ENCODE data around the gene VSTM2A. TPM values are rescaled to one million over a fixed set of nuclear protein-coding genes. Genes with fewer than 3 reads are reported as not detected.

VSTM2A gene
- total RNA-seq, 1 experiment from 2014 or later, result not detected

- Histone ChIP-seq H3K27ac (no peak overlapping the region), H3K9me3 (ENCODE audit: insufficient read depth, low read depth) (no peaks in the 10 kb centered on the region), H3K27me3 (ENCODE audit: insufficient read depth, low read depth) (no peaks in the 10 kb centered on the region), H3F3A (ENCODE audit: insufficient read depth, low read depth) (peaks cover 20% of the 10 kb centered on the region), H3K4me2 (no peak overlapping the region), H4K20me1 (ENCODE audit: insufficient read depth) (no peaks in the 10 kb centered on the region), H3K9me2 (ENCODE audit: insufficient read depth) (no peaks in the 10 kb centered on the region), H3K79me2 (ENCODE audit: low read depth) (no peaks in the 10 kb centered on the region), H3K36me3 (ENCODE audit: low read depth) (no peaks in the 10 kb centered on the region), H3K4me1 (replicated peaks; ENCODE audit: insufficient read depth) (peaks cover 44% of the 10 kb centered on the region), H2AFZ (no peak overlapping the region), H3K4me3 (no peak overlapping the region)
- TF ChIP-seq, protein P1, sequence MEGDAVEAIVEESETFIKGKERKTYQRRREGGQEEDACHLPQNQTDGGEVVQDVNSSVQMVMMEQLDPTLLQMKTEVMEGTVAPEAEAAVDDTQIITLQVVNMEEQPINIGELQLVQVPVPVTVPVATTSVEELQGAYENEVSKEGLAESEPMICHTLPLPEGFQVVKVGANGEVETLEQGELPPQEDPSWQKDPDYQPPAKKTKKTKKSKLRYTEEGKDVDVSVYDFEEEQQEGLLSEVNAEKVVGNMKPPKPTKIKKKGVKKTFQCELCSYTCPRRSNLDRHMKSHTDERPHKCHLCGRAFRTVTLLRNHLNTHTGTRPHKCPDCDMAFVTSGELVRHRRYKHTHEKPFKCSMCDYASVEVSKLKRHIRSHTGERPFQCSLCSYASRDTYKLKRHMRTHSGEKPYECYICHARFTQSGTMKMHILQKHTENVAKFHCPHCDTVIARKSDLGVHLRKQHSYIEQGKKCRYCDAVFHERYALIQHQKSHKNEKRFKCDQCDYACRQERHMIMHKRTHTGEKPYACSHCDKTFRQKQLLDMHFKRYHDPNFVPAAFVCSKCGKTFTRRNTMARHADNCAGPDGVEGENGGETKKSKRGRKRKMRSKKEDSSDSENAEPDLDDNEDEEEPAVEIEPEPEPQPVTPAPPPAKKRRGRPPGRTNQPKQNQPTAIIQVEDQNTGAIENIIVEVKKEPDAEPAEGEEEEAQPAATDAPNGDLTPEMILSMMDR (conservative IDR thresholded peaks at IDR 0.05), result no peak
- TF ChIP-seq EZH2 (IDR thresholded peaks at IDR 0.05; ENCODE audit: low read depth), result no peak
- POLR2A ChIA-PET (ENCODE audit: unreplicated experiment), result interaction anchor here (0.7 kb wide), 1 partner anchor 16 kb away, joined by 4 read pairs; no protein-coding TSS in a partner anchor
- CTCF ChIA-PET, result no interaction called here
- no TSS peak for BruUV-seq (replicated peaks)
- intact Hi-C loops (cut with micrococcal nuclease; ENCODE audit: unreplicated experiment), result no loop called here
- DNase-seq, result no peak
Observed at GRCh38 chr7:54563329-54563916, 21.2 kb downstream of the VSTM2A start.

GRCh38 chr7:54565432-54565831 is 23.3 kb downstream of the VSTM2A start:
- H3K27ac ChIP-seq, result no peak overlapping the region
- no peak for DNase-seq
- no peak overlapping the region for H3K4me3 ChIP-seq
- no TSS peak for BruUV-seq (replicated peaks)
- no peaks in the 10 kb centered on the region for H3K27me3 ChIP-seq (ENCODE audit: insufficient read depth, low read depth)
- no peaks in the 10 kb centered on the region for H4K20me1 ChIP-seq (ENCODE audit: insufficient read depth)
- H2AFZ ChIP-seq, result no peak overlapping the region
- no peaks in the 10 kb centered on the region for H3K9me2 ChIP-seq (ENCODE audit: insufficient read depth)
- H3K4me2 ChIP-seq, result no peak overlapping the region
- no peaks in the 10 kb centered on the region for H3K36me3 ChIP-seq (ENCODE audit: low read depth)
- ChIA-PET POLR2A (ENCODE audit: unreplicated experiment) (no interaction called here), CTCF (no interaction called here)
- H3K9me3 ChIP-seq (ENCODE audit: insufficient read depth, low read depth), result no peaks in the 10 kb centered on the region
- H3F3A ChIP-seq (ENCODE audit: insufficient read depth, low read depth), result peaks cover 8% of the 10 kb centered on the region
- intact Hi-C loops (cut with micrococcal nuclease; ENCODE audit: unreplicated experiment), result no loop called here
- no peaks in the 10 kb centered on the region for H3K79me2 ChIP-seq (ENCODE audit: low read depth)
- TF ChIP-seq EZH2 (IDR thresholded peaks at IDR 0.05; ENCODE audit: low read depth), result no peak
- TF ChIP-seq, protein P1 (conservative IDR thresholded peaks at IDR 0.05), result no peak
- peaks cover 24% of the 10 kb centered on the region for H3K4me1 ChIP-seq (replicated peaks; ENCODE audit: insufficient read depth)

GRCh38 chr7:54581511-54581910 is 39.3 kb downstream of the VSTM2A start:
- DNase-seq, result no peak
- Histone ChIP-seq H3K27ac (no peak overlapping the region), H2AFZ (no peak overlapping the region), H3F3A (ENCODE audit: insufficient read depth, low read depth) (no peaks in the 10 kb centered on the region; the same call in 1 of the 2 replicates), H3K36me3 (ENCODE audit: low read depth) (no peaks in the 10 kb centered on the region), H3K4me1 (replicated peaks; ENCODE audit: insufficient read depth) (no peaks in the 10 kb centered on the region), H3K79me2 (ENCODE audit: low read depth) (no peaks in the 10 kb centered on the region), H3K4me3 (no peak overlapping the region), H3K27me3 (ENCODE audit: insufficient read depth, low read depth) (no peaks in the 10 kb centered on the region), H4K20me1 (ENCODE audit: insufficient read depth) (no peaks in the 10 kb centered on the region), H3K9me3 (ENCODE audit: insufficient read depth, low read depth) (no peaks in the 10 kb centered on the region), H3K9me2 (ENCODE audit: insufficient read depth) (peaks cover 13% of the 10 kb centered on the region), H3K4me2 (no peak overlapping the region)
- BruUV-seq (replicated peaks), result no TSS peak
- ChIA-PET CTCF (no interaction called here), POLR2A (ENCODE audit: unreplicated experiment) (no interaction called here)
- TF ChIP-seq, protein P1 (conservative IDR thresholded peaks at IDR 0.05), result no peak
- no peak for TF ChIP-seq EZH2 (IDR thresholded peaks at IDR 0.05; ENCODE audit: low read depth)
- intact Hi-C loops (cut with micrococcal nuclease; ENCODE audit: unreplicated experiment), result loop anchor here (10.0 kb wide), 1 partner anchor 57 kb away; no protein-coding TSS in a partner anchor

Measured in PC-9 (cell line).